IMR-90 (cell line): ENCODE data around the gene TRIM27. TPM values are rescaled to one million over a fixed set of nuclear protein-coding genes. Genes with fewer than 3 reads are reported as not detected.
"Not testable (repeated sequence)": the region's sequence is repeated elsewhere in the genome, so short reads cannot be mapped to it uniquely, and the experiment has no call there.

Experiments
- ATAC-seq: fragments of 200-7000 bp; cut with Tn5 transposase; 2 replicates; pipeline ENCODE4 v1.9.1; 2020; ENCODE audit warnings: low read depth, mild to moderate bottlenecking, moderate library complexity
- BruUV-seq: library from RNA; stranded (reverse); fragments of 400-500 nt; replicated peaks from 2 replicates; lab custom pipeline; 2021; lab: Mats Ljungman, UMichigan
- CTCF ChIA-PET: fragments of 300-600 bp; formaldehyde crosslinking; extraction: SDS; loops from one replicate; lab custom pipeline; 2021; ENCODE audit warnings: antibody characterized with exemption; lab: Yijun Ruan, JAX
- POLR2A ChIA-PET: fragments of 300-600 bp; sonication (Branson Sonifier 250); formaldehyde crosslinking; loops from one replicate; lab custom pipeline; 2022; ENCODE audit warnings: antibody characterized with exemption; ENCODE audit not compliant: unreplicated experiment; lab: Charles Lee
- DNase-seq: peaks from one replicate; pipeline ENCODE4 v3.0.0; 2013
- H2AFZ ChIP-seq: replicated peaks from 2 replicates; pipeline ENCODE3; 2013; ENCODE audit warnings: low read length, mild to moderate bottlenecking; ENCODE audit not compliant: poor library complexity
- H2AK5ac ChIP-seq: 2 replicates; pipeline ENCODE4 v1.6.1; 2013; ENCODE audit warnings: low read depth, low read length, inconsistent platforms
- H2AK9ac ChIP-seq: replicated peaks from 2 replicates; pipeline ENCODE3; 2013; ENCODE audit warnings: mild to moderate bottlenecking, low read depth, low read length, moderate library complexity; ENCODE audit not compliant: poor library complexity
- H2BK120ac ChIP-seq: 2 replicates; pipeline ENCODE4 v1.6.1; 2013; ENCODE audit warnings: low read depth, low read length, inconsistent platforms
- H2BK15ac ChIP-seq: 3 replicates; pipeline ENCODE4 v1.6.1; 2013; ENCODE audit warnings: low read depth, low read length, inconsistent platforms
- H2BK20ac ChIP-seq: 2 replicates; pipeline ENCODE4 v1.6.1; 2013; ENCODE audit warnings: low read depth, mild to moderate bottlenecking, inconsistent platforms, low read length, moderate library complexity
- H2BK5ac ChIP-seq: 2 replicates; pipeline ENCODE4 v1.6.1; 2013; ENCODE audit warnings: mild to moderate bottlenecking, low read depth, low read length, inconsistent platforms; ENCODE audit not compliant: poor library complexity, severe bottlenecking
- H3K14ac ChIP-seq: replicated peaks from 2 replicates; pipeline ENCODE4 v1.6.1; 2013; ENCODE audit warnings: low read depth, low read length, inconsistent platforms
- H3K18ac ChIP-seq: 2 replicates; pipeline ENCODE4 v1.6.1; 2013; ENCODE audit warnings: low read depth, low read length, control low read depth
- H3K23ac ChIP-seq: 2 replicates; pipeline ENCODE4 v1.6.1; 2013; ENCODE audit warnings: low read depth, low read length, inconsistent platforms
- H3K27ac ChIP-seq: 2 replicates; pipeline ENCODE4 v1.5.1; 2013; ENCODE audit warnings: mild to moderate bottlenecking, control low read depth, low read length; ENCODE audit not compliant: insufficient read depth
- H3K27me3 ChIP-seq: 2 replicates; pipeline ENCODE4 v1.6.1; 2013; ENCODE audit warnings: low read length; ENCODE audit not compliant: control insufficient read depth, insufficient read depth
- H3K36me3 ChIP-seq: 2 replicates; pipeline ENCODE4 v1.6.1; 2013; ENCODE audit warnings: low read length, mixed read lengths; ENCODE audit not compliant: control insufficient read depth, insufficient read depth
- H3K4ac ChIP-seq: 2 replicates; pipeline ENCODE4 v1.6.1; 2013; ENCODE audit warnings: low read depth, low read length, inconsistent platforms
- H3K4me1 ChIP-seq: 2 replicates; pipeline ENCODE4 v1.6.1; 2013; ENCODE audit warnings: low read length, mixed read lengths; ENCODE audit not compliant: control insufficient read depth, insufficient read depth
- H3K4me2 ChIP-seq: 2 replicates; pipeline ENCODE4 v1.6.1; 2013; ENCODE audit warnings: low read depth, mild to moderate bottlenecking, control low read depth, low read length, moderate library complexity
- H3K4me3 ChIP-seq: 2 replicates; pipeline ENCODE4 v1.5.1; 2013; ENCODE audit warnings: low read depth, mild to moderate bottlenecking, control low read depth, low read length, moderate library complexity; ENCODE audit not compliant: insufficient read depth
- H3K56ac ChIP-seq: 2 replicates; pipeline ENCODE4 v1.6.1; 2013; ENCODE audit warnings: low read length, inconsistent platforms; ENCODE audit not compliant: insufficient read depth; ENCODE audit errors: extremely low read depth
- H3K79me1 ChIP-seq, 2 experiments: 2 replicates each; pipeline ENCODE4 v1.6.1; 2013; ENCODE audit warnings: low read length in 2 of 2, inconsistent platforms in 1 of 2, low read depth in 1 of 2
- H3K9ac ChIP-seq: 2 replicates; pipeline ENCODE4 v1.6.1; 2013; ENCODE audit warnings: low read depth, low read length, control low read depth
- H3K9me1 ChIP-seq: 2 replicates; pipeline ENCODE4 v1.6.1; 2013; ENCODE audit warnings: low read length, inconsistent platforms; ENCODE audit not compliant: insufficient read depth
- H3K9me3 ChIP-seq: 2 replicates; pipeline ENCODE4 v1.6.1; 2013; ENCODE audit warnings: low read length; ENCODE audit not compliant: control insufficient read depth, insufficient read depth
- H4K20me1 ChIP-seq: 2 replicates; pipeline ENCODE4 v1.6.1; 2013; ENCODE audit warnings: low read length, inconsistent platforms; ENCODE audit not compliant: insufficient read depth
- H4K5ac ChIP-seq: 2 replicates; pipeline ENCODE4 v1.6.1; 2013; ENCODE audit warnings: mild to moderate bottlenecking, low read depth, low read length, control low read depth
- H4K8ac ChIP-seq, 2 experiments: 2 replicates each; pipeline ENCODE4 v1.6.1; 2013; ENCODE audit warnings: low read depth in 2 of 2, low read length in 2 of 2, control low read depth in 1 of 2, inconsistent platforms in 1 of 2
- H4K91ac ChIP-seq: 2 replicates; pipeline ENCODE4 v1.6.1; 2013; ENCODE audit warnings: low read depth, low read length, inconsistent platforms; ENCODE audit not compliant: insufficient read depth
- CEBPB ChIP-seq: IDR thresholded peaks from 2 replicates; pipeline ENCODE4 v1.6.1; 2012; ENCODE audit warnings: low read depth, low read length, improper control_type of control experiment
- FOS ChIP-seq: fragments of 150-350 bp; IDR thresholded peaks from 2 replicates; pipeline ENCODE4 v1.6.1; 2016; ENCODE audit warnings: low read depth, low read length
- MAFK ChIP-seq: IDR thresholded peaks from 2 replicates; pipeline ENCODE4 v1.6.1; 2012; ENCODE audit warnings: low read depth, low read length, improper control_type of control experiment
- MAZ ChIP-seq: IDR thresholded peaks from 2 replicates; pipeline ENCODE4 v1.6.1; 2012; ENCODE audit warnings: low read depth, mild to moderate bottlenecking, low read length, improper control_type of control experiment, moderate library complexity, borderline replicate concordance
- MXI1 ChIP-seq: IDR thresholded peaks from 2 replicates; pipeline ENCODE4 v1.6.1; 2012; ENCODE audit warnings: low read depth, mild to moderate bottlenecking, low read length, moderate library complexity, borderline replicate concordance
- NFE2L2 ChIP-seq: fragments of 150-350 bp; IDR thresholded peaks from 2 replicates; pipeline ENCODE4 v1.6.1; 2016; ENCODE audit warnings: low read depth, mild to moderate bottlenecking, low read length
- POLR2A ChIP-seq: IDR thresholded peaks from 2 replicates; pipeline ENCODE4 v1.6.1; 2012; ENCODE audit warnings: mild to moderate bottlenecking, low read depth, low read length
- RAD21 ChIP-seq: IDR thresholded peaks from 2 replicates; pipeline ENCODE4 v1.6.1; 2012; ENCODE audit warnings: low read length, improper control_type of control experiment
- SMC3 ChIP-seq: fragments of 150-350 bp; IDR thresholded peaks from 2 replicates; pipeline ENCODE4 v1.6.1; 2016; ENCODE audit warnings: low read depth, mild to moderate bottlenecking, antibody characterized with exemption, low read length, moderate library complexity
- WGBS, 2 experiments: methylation state at CpG; one replicate each; pipeline versions ENCODE4 v1.1.5 to v1.1.7; 2013; ENCODE audit warnings: missing lambda C conversion rate in 2 of 2; ENCODE audit not compliant: insufficient read length in 1 of 2; ENCODE audit errors: extremely low coverage in 2 of 2; 5-methylcytosine and 5-hydroxymethylcytosine counted together
- dilution Hi-C: fragments of 300-500 bp; cut with HindIII; formaldehyde crosslinking; loops from one replicate; pipeline ENCODE4 v1.14.3; 2018; ENCODE audit warnings: low sequenced_read_pairs; ENCODE audit not compliant: unreplicated experiment
- in situ Hi-C: fragments of 300-500 bp; cut with MboI; formaldehyde crosslinking; loops from 3 replicates; pipeline ENCODE4 v1.14.3; 2019; ENCODE audit warnings: low sequenced_read_pairs, inconsistent platforms, mixed read lengths
- intact Hi-C: fragments of 100-400 bp; cut with micrococcal nuclease; formaldehyde crosslinking; loops from 2 replicates; pipeline ENCODE4 v1.10.0; 2022
- polyA plus RNA-seq, 3 experiments: library from polyadenylated mRNA; depleted of rRNA; stranded (reverse); fragments of >200 nt; gene quantifications; 2 replicates each; pipeline ENCODE4 v1.2.3, GENCODE V29; 2012; ENCODE audit warnings: low replicate concordance in 1 of 3
- total RNA-seq: library from RNA; depleted of rRNA; stranded (reverse); fragments of >200 nt; gene quantifications from 2 replicates; pipeline ENCODE4 v1.2.3, GENCODE V29; 2012
- TF ChIP-seq, protein P1 (sequence below): fragments of 150-350 bp; IDR thresholded peaks from 2 replicates; pipeline ENCODE4 v1.6.1; 2017; ENCODE audit warnings: mild to moderate bottlenecking, antibody characterized with exemption, low read length, low read depth

TRIM27 gene
- total and polyA plus RNA-seq, 2 of the 4 experiments (the other 2 are of a cell fraction) = 44.4 to 48.0 TPM

DNA sequence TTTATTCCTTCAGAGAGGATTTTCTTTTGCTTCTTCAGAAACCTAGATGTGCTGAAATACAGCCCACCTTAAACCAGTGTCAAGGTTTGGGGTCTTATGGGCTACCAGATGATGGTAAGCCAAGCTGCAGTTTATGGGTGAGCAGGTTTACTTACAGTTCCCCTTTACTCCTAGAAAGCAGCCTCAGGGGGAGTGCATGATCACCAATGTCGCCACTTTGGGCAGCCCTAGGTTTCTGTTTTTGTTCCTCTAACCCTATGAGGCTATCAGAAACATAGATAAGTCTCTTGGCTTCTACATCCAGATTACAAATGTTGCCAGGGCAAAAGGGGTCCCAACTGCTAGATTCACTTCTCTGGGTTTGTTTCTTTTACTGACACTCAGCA lies 67.2 kb downstream of the TRIM27 start:
- Histone ChIP-seq H3K9me3 (no peaks in the 10 kb centered on the region), H3K79me1 (no peaks in the 10 kb centered on the region), H2BK15ac (no peak overlapping the region), H3K4me1 (no peaks in the 10 kb centered on the region), H3K14ac (no peak overlapping the region), H3K9ac (no peak overlapping the region), H4K91ac (no peak overlapping the region), H3K4me2 (no peak overlapping the region), H3K9me1 (no peaks in the 10 kb centered on the region), H2BK120ac (no peak overlapping the region), H3K27me3 (no peaks in the 10 kb centered on the region), H3K23ac (no peak overlapping the region), H4K20me1 (no peaks in the 10 kb centered on the region), H4K8ac (no peak overlapping the region), H3K4ac (no peak overlapping the region), H2BK20ac (no peak overlapping the region), H2AFZ (no peak overlapping the region), H3K27ac (no peak overlapping the region), H2AK5ac (no peak overlapping the region), H3K4me3 (no peak overlapping the region), H3K18ac (no peak overlapping the region), H3K36me3 (no peaks in the 10 kb centered on the region), H2BK5ac (no peak overlapping the region), H2AK9ac (no peak overlapping the region), H4K5ac (no peak overlapping the region), H3K56ac (no peak overlapping the region)
- in situ Hi-C loops = no loop called here
- no peak for ATAC-seq
- dilution Hi-C loops = no loop called here
- no peak for DNase-seq
- no TSS peak for BruUV-seq
- intact Hi-C loops = no loop called here
- TF ChIP-seq CEBPB = no peak
- no peak for TF ChIP-seq POLR2A
- no peak for TF ChIP-seq MAZ
- TF ChIP-seq, protein P1, sequence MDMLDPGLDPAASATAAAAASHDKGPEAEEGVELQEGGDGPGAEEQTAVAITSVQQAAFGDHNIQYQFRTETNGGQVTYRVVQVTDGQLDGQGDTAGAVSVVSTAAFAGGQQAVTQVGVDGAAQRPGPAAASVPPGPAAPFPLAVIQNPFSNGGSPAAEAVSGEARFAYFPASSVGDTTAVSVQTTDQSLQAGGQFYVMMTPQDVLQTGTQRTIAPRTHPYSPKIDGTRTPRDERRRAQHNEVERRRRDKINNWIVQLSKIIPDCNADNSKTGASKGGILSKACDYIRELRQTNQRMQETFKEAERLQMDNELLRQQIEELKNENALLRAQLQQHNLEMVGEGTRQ = no peak
- TF ChIP-seq MXI1 = no peak
- no peak for TF ChIP-seq MAFK
- no peak for TF ChIP-seq NFE2L2
- TF ChIP-seq SMC3 = no peak
- TF ChIP-seq RAD21 = no peak
- TF ChIP-seq FOS = no peak
- ChIA-PET CTCF (interaction anchor here (0.6 kb wide), 2 partner anchors 48 to 501 kb away, joined by 3 to 9 read pairs; no protein-coding TSS in a partner anchor), POLR2A (no interaction called here)
- no CpG with 5 or more reads among the region's 1 CpG for WGBS, 2 experiments

GRCh38 chr6:28854405-28854804 lies 69.4 kb downstream of the TRIM27 start:
- H4K91ac ChIP-seq, H2AK9ac ChIP-seq, H2AK5ac ChIP-seq, ATAC-seq, CTCF ChIA-PET, H3K9me1 ChIP-seq, BruUV-seq, H3K79me1 ChIP-seq, H2BK120ac ChIP-seq, intact Hi-C loops, H2AFZ ChIP-seq, H3K4me1 ChIP-seq, H3K27ac ChIP-seq, H3K9me3 ChIP-seq, H4K8ac ChIP-seq, H3K27me3 ChIP-seq, H3K14ac ChIP-seq, H3K23ac ChIP-seq, H2BK5ac ChIP-seq, H3K56ac ChIP-seq, H3K4me3 ChIP-seq, in situ Hi-C loops, H3K9ac ChIP-seq, dilution Hi-C loops, H3K4ac ChIP-seq, POLR2A ChIA-PET, H2BK20ac ChIP-seq, H3K18ac ChIP-seq, H2BK15ac ChIP-seq, H4K5ac ChIP-seq, H3K36me3 ChIP-seq, H3K4me2 ChIP-seq, H4K20me1 ChIP-seq, DNase-seq: not testable (repeated sequence)
- WGBS, 2 experiments = no CpG with 5 or more reads among the region's 2 CpGs
